NCI-H345 treated with DMSO at 0.1 percent for 48 hours (cell line): ENCODE results near the gene HS6ST1.
A peak's percentile ranks its signal among the peaks of the same experiment; 100 is the strongest.
"Not testable (repeated sequence)": the region's sequence is repeated elsewhere in the genome, so short reads cannot be mapped to it uniquely, and the experiment has no call there.

Experiments used
- DNase-seq: peaks from one replicate; lab custom pipeline; 2025; ENCODE audit not compliant: unreplicated experiment; lab: John Stamatoyannopoulos, UW

Gene HS6ST1

GRCh38 chr2:128322715-128323554 lies 4.3 kb upstream of the HS6ST1 start:
- DNase-seq: no peak

- DNase-seq: peak; percentile 61
These were observed 3.4 kb upstream of the HS6ST1 start for GRCh38 chr2:128321784-128322714.

DNA sequence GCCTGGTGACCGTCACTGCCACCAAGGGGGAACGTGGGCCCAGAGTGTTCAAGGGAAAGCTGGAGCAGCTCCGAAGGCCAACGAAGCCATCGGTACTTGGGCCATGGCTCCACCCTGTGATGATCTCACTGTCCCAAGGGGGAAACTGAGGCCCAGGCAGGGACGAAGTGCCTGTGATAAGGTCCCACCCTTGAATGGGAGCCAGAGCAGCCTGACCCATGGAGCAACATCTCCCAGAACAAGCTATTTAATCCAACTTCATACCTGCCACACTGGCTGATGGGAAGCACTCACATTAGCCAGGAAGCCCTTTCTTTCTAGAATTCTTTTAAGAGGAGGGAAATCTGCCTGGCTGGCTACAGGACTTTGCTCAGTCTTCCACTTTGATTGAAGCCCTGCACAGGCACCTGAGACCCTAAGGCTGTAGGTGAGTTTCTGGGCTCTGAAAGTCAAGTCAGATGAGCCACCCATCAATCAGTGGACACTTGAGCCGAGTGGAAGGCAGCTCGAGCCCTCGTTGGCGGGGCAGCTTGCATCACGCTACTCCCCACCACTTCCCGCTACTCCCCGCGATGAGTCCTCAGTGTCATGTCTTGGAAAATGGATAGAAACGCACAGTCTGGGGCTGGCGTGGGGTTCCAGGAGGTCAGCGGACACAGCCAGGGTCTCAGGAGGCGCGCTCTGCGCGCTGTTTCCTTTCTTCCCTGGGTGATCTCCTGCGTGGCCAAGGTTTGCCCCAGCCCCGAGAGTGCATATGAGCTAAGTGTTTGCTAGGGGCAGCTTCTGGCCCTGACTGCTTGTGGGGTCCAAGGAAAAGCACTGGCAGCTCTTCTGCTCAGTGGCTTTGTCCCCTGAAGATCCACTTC lies 2.5 kb upstream of the HS6ST1 start:
- no peak for DNase-seq

GRCh38 chr2:128320192-128320905 lies 1.7 kb upstream of the HS6ST1 start:
- no peak for DNase-seq

GRCh38 chr2:128319631-128320191 lies 1.0 kb upstream of the HS6ST1 start:
- no peak for DNase-seq

- not testable (repeated sequence) for DNase-seq
These were observed 423 bp downstream of the HS6ST1 start for GRCh38 chr2:128318245-128318644.

DNA sequence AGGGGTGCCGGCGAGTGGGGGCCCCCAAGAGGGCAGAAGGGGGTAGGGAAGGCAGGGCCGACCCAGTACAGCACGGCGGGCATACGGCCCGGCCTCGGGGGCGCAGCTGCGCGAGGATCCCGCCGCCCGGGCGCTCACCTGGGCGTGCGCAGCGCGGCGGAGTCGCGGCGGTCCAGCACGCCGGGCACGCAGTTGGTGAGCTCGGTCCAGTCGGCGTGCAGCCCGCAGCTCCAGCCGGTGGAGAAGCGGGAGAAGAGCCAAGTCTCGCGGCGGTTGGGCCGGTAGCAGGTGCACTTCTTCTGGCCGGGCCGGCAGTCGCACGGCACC lies 806 bp downstream of the HS6ST1 start:
- not testable (repeated sequence) for DNase-seq

GRCh38 chr2:128317181-128317898 lies 1.3 kb downstream of the HS6ST1 start:
- peak; percentile 34 for DNase-seq

DNA sequence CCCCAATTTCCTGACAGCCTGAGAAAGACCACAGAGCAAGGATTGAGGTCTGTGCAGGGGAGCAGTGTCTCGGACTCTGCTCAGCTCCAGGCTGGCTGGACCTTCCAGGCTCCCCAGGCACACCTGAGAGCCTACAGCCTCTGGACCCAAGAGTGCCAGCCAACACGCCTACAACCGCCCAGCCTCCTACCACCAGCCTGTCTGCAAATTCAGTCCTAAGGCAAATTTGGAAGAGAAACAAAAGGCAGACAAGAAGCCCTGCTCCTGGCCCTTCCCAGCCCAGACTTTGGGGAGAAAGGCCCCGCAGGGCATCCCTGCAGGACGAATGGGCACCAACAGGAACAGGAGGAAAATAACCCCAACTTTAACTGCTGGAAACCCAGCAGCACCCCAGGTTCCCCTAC lies 1.9 kb downstream of the HS6ST1 start:
- no peak for DNase-seq

DNA sequence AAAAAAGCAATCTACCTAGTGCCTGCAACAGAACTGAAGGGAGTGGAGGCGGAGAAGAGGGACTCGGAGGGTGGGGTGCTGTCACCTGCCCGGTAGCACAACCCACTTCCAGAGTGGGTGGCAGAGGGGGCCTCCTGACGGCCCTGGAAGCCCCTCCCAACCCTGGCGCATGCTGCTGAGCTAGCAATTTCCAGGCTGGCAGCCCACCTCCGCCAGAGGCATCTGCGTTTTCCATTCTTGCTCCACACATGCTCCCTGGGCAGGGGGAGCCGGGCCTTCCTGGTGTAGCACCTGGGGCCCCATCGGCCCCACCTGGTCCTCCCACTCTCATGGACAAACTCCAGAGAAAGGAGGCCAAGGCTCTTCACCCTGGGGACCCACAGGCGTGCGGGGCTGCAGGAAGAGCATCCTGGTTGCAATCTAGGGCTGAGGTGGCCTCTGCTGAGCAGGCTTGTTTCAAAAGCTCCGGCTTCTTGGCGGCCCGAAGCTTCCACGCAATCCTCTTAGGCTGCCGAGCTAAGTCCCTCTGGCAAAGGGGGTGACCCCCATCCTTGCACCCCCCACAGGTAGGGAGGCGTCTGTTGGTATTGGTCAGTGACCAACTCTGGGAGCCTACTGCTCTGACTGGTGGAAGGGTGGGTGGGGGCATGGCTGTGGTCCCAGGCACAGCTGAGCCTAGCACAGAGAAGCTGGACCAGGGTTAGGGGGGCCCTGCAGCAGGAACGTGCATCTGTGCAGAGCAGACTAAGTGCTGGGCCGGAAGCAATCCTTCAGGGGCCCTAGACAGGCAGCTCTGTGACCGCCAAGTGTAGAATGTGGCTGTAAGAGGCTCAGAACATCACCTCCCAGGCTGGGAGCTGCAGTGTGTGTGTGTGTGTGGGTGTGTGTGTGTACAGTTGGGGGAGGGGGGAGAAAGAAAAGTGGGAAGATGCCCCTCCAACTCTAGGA lies 2.6 kb downstream of the HS6ST1 start:
- DNase-seq: no peak

DNA sequence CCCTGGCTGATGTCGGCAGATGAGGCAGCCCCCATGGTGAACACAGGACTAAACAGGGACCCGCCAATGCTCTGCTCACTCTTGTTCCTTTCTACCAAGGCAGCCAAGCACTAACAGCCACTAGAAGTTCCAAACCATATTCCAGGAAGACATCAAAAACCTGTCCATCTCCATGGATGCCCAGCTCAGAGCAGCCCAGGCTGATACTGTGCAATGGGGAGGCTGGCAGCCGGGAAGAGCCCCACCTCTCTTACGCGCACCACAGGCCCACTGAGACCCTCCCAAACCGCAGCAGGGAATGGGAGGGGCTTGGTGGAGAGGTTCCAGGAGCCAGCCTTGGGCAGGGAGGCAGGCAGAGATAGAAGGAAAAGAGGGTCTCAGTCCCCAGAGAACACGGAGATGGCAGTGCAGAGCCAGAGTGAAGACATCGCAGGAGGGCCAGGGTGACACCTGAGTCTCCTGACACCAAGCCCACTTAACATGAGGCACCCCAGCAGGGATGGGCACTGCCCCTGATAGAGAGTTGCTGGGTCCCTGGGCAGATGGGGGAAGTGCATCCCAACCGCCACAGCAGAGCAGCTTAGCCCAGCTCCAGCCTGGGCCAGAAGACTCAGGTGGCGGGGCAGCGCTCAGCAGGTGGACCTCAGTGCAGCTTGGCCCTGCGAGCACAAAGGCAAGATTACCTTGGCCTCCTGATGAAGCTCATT lies 3.4 kb downstream of the HS6ST1 start:
- DNase-seq: no peak

DNA sequence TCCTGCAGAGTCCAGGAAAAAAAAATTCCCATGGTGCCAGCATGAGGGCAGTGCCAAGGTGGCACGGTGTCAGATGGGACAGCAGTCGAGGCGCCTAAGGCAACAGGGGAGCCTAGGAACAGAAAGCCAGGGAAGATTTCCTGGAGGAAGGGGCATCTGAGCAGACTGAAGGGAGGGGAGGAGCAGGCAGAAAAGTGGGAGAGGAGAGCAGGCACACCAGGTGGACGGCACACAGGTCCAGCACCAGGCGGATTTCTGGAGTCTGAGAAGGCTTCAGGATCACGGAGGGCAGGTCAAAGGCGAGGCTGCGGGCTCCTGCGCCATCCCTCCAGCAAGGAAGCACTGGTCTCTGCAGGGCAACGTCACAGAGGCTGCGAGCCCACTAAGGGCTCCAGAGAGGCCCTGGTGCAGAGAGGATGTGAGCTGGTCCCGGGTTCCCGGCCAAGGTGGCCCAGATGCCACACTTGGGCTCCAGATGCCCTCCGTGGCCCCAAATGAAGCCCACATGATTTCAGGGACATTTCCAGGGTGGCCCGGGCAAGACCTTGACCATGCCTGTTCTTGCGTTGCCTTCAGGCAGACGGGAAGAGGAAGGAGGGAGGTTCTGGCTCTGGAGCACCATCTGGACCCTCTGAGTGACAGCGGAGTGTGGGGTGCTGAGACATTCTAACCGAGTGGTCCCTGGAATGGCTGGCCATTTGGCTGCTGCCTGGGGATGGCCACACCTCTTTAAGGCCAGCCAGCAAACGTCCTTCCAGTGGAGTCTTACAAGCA lies 4.1 kb downstream of the HS6ST1 start:
- no peak for DNase-seq

DNA sequence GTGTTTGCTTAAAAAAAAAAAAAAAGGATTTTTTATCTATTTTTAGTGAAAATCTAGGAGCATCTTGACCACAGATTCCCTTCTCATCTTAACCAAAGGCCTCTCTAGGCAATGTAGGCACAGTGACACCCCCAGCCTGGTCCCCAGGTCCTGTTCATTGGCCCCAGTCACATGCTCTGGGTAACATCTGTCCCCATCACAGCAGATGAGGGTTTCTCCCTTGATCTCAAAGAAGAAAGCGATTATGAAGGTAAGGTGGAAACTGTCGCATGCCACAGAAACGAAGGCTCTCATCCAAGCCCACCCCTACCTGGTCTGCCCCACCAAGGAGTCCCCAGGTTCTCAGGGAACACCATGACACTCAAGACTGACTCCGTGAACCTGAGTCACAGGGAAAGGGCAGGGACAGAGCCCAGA lies 4.7 kb downstream of the HS6ST1 start:
- no peak for DNase-seq

DNA sequence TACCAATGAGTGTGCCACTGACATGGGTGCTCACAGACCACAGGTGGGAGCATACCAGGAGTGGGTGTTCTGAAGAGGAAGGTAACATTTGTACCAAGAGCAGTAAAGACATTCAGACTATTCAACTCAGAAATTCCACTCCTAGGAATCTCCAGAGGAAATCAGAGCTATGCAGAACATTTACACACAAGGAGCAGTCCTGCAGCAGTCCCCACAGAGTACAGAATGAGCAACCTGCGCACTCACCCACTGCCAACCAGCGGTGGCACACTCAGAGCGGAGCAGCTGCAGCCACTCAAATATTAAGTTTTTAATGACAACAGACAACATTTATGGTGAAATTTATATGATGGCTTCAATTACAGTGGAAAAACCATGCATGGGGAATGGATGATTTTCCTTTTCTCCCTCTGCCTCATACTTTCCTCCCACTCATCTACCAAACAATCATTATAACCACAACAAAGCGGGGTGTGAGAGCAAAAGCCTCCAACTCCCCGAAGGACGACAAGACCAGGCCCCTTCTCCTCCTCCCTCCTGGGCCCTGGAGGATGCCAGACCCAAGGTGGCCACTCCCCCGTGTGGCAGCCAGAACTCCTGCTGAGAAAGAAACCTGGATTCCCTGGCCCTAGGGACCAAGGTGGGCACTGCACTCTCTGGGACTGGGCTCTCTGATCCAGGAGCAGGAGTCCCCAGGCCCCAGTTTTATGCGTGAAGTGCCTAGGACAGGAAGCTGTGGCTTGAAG lies 5.4 kb downstream of the HS6ST1 start:
- no peak for DNase-seq

- DNase-seq: no peak
These were observed 6.3 kb downstream of the HS6ST1 start for GRCh38 chr2:128312411-128312810.

DNA sequence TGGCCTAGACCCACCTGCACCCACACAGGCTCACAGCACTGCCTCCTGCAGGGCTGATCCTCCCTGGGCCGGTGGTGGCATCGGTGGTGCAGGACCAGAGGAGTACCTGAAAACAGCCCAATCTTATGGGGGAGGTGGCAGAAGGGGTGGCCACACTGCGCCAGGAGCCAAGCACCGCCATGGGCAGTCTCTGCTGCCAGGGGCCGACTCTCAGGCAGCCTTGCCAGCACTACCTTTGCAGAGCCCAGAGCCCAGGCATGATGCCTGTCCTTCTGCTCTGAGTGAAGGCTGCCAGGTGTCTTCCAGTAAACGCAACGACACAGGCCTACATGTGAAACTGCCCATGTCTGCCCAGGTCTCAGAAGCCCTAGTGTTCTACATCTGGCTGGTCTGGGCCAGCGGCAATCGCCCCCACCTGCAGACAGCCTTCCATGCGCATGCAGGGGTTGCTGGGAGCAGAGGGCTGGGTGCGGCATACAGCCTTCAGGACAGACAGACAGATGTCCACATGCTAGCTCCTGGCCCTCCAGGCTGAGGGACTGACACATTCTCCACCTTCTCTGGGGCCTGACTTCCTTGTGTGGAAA lies 6.8 kb downstream of the HS6ST1 start:
- DNase-seq: no peak
